Esophagus muscularis mucosa (tissue), 4 donors: ENCODE data around the gene SULT1A2.

ENCODE experiments used
- EP300 ChIP-seq: sonication (generic); formaldehyde crosslinking; IDR thresholded peaks from one replicate; pipeline ENCODE4 v1.6.1; 2017; ENCODE audit warnings: antibody characterized with exemption
- POLR2A ChIP-seq: fragments of 450-650 bp; IDR thresholded peaks from one replicate; pipeline ENCODE4 v1.6.1; 2017; ENCODE audit warnings: antibody characterized with exemption, moderate library complexity, mild to moderate bottlenecking, low read depth
- POLR2AphosphoS5 ChIP-seq, 2 donors: sonication (generic); formaldehyde crosslinking; IDR thresholded peaks; one replicate each; pipeline ENCODE4 v1.6.1; 2017; ENCODE audit warnings: antibody characterized with exemption in 2 of 2
- TF ChIP-seq, protein P1 (sequence below), 3 experiments: fragments of 200-600 bp in 2 of 3; fragments of 450-650 bp in 1 of 3; sonication (generic) in 2 of 3; IDR thresholded peaks; one replicate each; pipeline ENCODE4 v1.5.1; 2017 to 2019; ENCODE audit warnings: antibody characterized with exemption in 3 of 3, mild to moderate bottlenecking in 2 of 3, moderate library complexity in 1 of 3

GRCh38 chr16:28586466-28586865 lies 10.4 kb downstream of the SULT1A2 start:
- TF ChIP-seq, protein P1, sequence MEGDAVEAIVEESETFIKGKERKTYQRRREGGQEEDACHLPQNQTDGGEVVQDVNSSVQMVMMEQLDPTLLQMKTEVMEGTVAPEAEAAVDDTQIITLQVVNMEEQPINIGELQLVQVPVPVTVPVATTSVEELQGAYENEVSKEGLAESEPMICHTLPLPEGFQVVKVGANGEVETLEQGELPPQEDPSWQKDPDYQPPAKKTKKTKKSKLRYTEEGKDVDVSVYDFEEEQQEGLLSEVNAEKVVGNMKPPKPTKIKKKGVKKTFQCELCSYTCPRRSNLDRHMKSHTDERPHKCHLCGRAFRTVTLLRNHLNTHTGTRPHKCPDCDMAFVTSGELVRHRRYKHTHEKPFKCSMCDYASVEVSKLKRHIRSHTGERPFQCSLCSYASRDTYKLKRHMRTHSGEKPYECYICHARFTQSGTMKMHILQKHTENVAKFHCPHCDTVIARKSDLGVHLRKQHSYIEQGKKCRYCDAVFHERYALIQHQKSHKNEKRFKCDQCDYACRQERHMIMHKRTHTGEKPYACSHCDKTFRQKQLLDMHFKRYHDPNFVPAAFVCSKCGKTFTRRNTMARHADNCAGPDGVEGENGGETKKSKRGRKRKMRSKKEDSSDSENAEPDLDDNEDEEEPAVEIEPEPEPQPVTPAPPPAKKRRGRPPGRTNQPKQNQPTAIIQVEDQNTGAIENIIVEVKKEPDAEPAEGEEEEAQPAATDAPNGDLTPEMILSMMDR (IDR thresholded peaks at IDR 0.05), result no peak
- no peak for TF ChIP-seq EP300
- TF ChIP-seq POLR2AphosphoS5 (IDR thresholded peaks at IDR 0.05), result no peak
- TF ChIP-seq POLR2A, result no peak
